SK-N-SH (cell line): ENCODE data around the gene RAI14. TPM values are rescaled to one million over a fixed set of nuclear protein-coding genes. Genes with fewer than 3 reads are reported as not detected.

Experiments used
- CTCF ChIA-PET: fragments of 300-600, 350-600 bp; formaldehyde crosslinking; extraction: SDS; loops from one replicate; lab custom pipeline; 2021; lab: Yijun Ruan, JAX
- POLR2A ChIA-PET: fragments of 350-600 bp; sonication (Branson Sonifier 250); formaldehyde crosslinking; extraction: SDS; loops from one replicate; lab custom pipeline; 2020; ENCODE audit warnings: antibody characterized with exemption, inconsistent platforms; lab: Yijun Ruan, JAX
- DNase-seq: peaks from one replicate; pipeline ENCODE4 v3.0.0; 2012
- H2AFZ ChIP-seq: fragments of 200-600 bp; sonication (generic); 2 replicates; pipeline ENCODE4 v1.8.1; 2016; ENCODE audit warnings: antibody characterized with exemption, mild to moderate bottlenecking, low read depth
- H3F3A ChIP-seq: fragments of 200-600 bp; sonication (generic); replicated peaks from 2 replicates; pipeline ENCODE3; 2016; ENCODE audit warnings: antibody characterized with exemption, mild to moderate bottlenecking; ENCODE audit not compliant: insufficient read depth
- H3K27ac ChIP-seq, 2 experiments: fragments of 200-500 bp in 1 of 2; fragments of 200-600 bp in 1 of 2; sonication (Bioruptor generic) in 1 of 2; sonication (generic), shearing (Covaris generic) in 1 of 2; 2 replicates each; pipeline versions ENCODE4 v1.5.1 to v1.6.1; 2014 to 2016; ENCODE audit warnings: low read depth in 2 of 2, inconsistent platforms in 1 of 2, low read length in 1 of 2, mild to moderate bottlenecking in 1 of 2, mixed read lengths in 1 of 2
- H3K27me3 ChIP-seq: fragments of 200-600 bp; sonication (generic), shearing (Covaris generic); 2 replicates; pipeline ENCODE4 v1.6.1; 2016; ENCODE audit warnings: mixed run types; ENCODE audit not compliant: insufficient read depth
- H3K36me3 ChIP-seq, 2 experiments: fragments of 200-500 bp in 1 of 2; fragments of 200-600 bp in 1 of 2; sonication (Bioruptor generic) in 1 of 2; sonication (generic) in 1 of 2; replicated peaks in 1 of 2; 2 replicates each; pipeline versions ENCODE3 to v1.5.1; 2014 to 2016; ENCODE audit warnings: low read length in 1 of 2, mild to moderate bottlenecking in 1 of 2; ENCODE audit not compliant: insufficient read depth in 2 of 2, control insufficient read depth in 1 of 2
- H3K4me1 ChIP-seq, 2 experiments: fragments of 200-500 bp in 1 of 2; fragments of 200-600 bp in 1 of 2; sonication (Bioruptor generic) in 1 of 2; sonication (generic), shearing (Covaris generic) in 1 of 2; 2 replicates each; pipeline versions ENCODE4 v1.5.1 to v1.6.1; 2014 to 2016; ENCODE audit warnings: low read depth in 1 of 2, low read length in 1 of 2, mixed run types in 1 of 2; ENCODE audit not compliant: insufficient read depth in 2 of 2, control insufficient read depth in 1 of 2
- H3K4me2 ChIP-seq: fragments of 200-600 bp; sonication (generic), shearing (Covaris generic); 2 replicates; pipeline ENCODE4 v1.6.1; 2017; ENCODE audit warnings: mixed run types
- H3K4me3 ChIP-seq, 2 experiments: fragments of 200-500 bp in 1 of 2; fragments of 200-600 bp in 1 of 2; sonication (Bioruptor generic) in 1 of 2; sonication (generic), shearing (Covaris generic) in 1 of 2; 2 replicates each; pipeline versions ENCODE4 v1.5.1 to v1.8.1; 2014 to 2016; ENCODE audit warnings: low read depth in 2 of 2, inconsistent platforms in 1 of 2, low read length in 1 of 2, mild to moderate bottlenecking in 1 of 2, mixed read lengths in 1 of 2, moderate library complexity in 1 of 2
- H3K79me2 ChIP-seq: fragments of 200-600 bp; sonication (generic); 2 replicates; pipeline ENCODE4 v1.8.1; 2017; ENCODE audit warnings: mild to moderate bottlenecking; ENCODE audit not compliant: insufficient read depth
- H3K9ac ChIP-seq: fragments of 200-600 bp; sonication (generic); 2 replicates; pipeline ENCODE4 v1.6.1; 2017; ENCODE audit warnings: mixed run types
- H3K9me2 ChIP-seq: fragments of 200-600 bp; sonication (generic); 2 replicates; pipeline ENCODE4 v1.6.1; 2017; ENCODE audit warnings: mixed run types
- H3K9me3 ChIP-seq: fragments of 200-600 bp; sonication (generic); 2 replicates; pipeline ENCODE4 v1.6.1; 2017; ENCODE audit warnings: mixed run types, mild to moderate bottlenecking, moderate library complexity
- H4K20me1 ChIP-seq: fragments of 200-600 bp; sonication (generic); 2 replicates; pipeline ENCODE4 v1.6.1; 2017; ENCODE audit warnings: mild to moderate bottlenecking, mixed run types; ENCODE audit not compliant: insufficient read depth
- CHD2 ChIP-seq: fragments of 150-350 bp; IDR thresholded peaks from 2 replicates; pipeline ENCODE4 v1.6.1; 2018; ENCODE audit warnings: low read length; ENCODE audit not compliant: partially characterized antibody
- EZH2phosphoT487 ChIP-seq: fragments of 200-600 bp; sonication (generic); IDR thresholded peaks from 2 replicates; pipeline ENCODE4 v1.6.1; 2017; ENCODE audit warnings: low read depth, mixed run types, mild to moderate bottlenecking, antibody characterized with exemption, moderate library complexity, borderline replicate concordance
- FOXJ3 ChIP-seq: sonication (generic); formaldehyde crosslinking; IDR thresholded peaks from 2 replicates; pipeline ENCODE4 v1.5.1; 2020; ENCODE audit warnings: mild to moderate bottlenecking, missing genetic modification reagents
- FOXM1 ChIP-seq: IDR thresholded peaks from 2 replicates; pipeline ENCODE4 v1.4.0; 2012; ENCODE audit warnings: low read depth, mild to moderate bottlenecking
- GABPA ChIP-seq: IDR thresholded peaks from 2 replicates; pipeline ENCODE4 v1.4.0; 2012; ENCODE audit warnings: low read depth, mild to moderate bottlenecking
- GATA2 ChIP-seq: sonication (generic); formaldehyde crosslinking; IDR thresholded peaks from 2 replicates; pipeline ENCODE4 v1.5.0; 2020; ENCODE audit warnings: mild to moderate bottlenecking, missing genetic modification reagents
- JUND ChIP-seq: IDR thresholded peaks from 2 replicates; pipeline ENCODE4 v1.4.0; 2012
- MXI1 ChIP-seq: IDR thresholded peaks from 2 replicates; pipeline ENCODE4 v1.6.1; 2012; ENCODE audit warnings: mild to moderate bottlenecking, low read depth, low read length, improper control_type of control experiment
- NRF1 ChIP-seq: IDR thresholded peaks from 2 replicates; pipeline ENCODE4 v1.6.1; 2012; ENCODE audit warnings: low read depth, mild to moderate bottlenecking, low read length
- POLR2AphosphoS5 ChIP-seq: IDR thresholded peaks from 2 replicates; pipeline ENCODE4 v1.6.1; 2012; ENCODE audit warnings: low read depth, low read length
- RCOR1 ChIP-seq: fragments of 150-350 bp; IDR thresholded peaks from 2 replicates; pipeline ENCODE4 v1.6.1; 2017; ENCODE audit warnings: antibody characterized with exemption, low read length
- RFX5 ChIP-seq: IDR thresholded peaks from 2 replicates; pipeline ENCODE4 v1.6.1; 2012; ENCODE audit warnings: mild to moderate bottlenecking, improper control_type of control experiment, low read length
- RXRA ChIP-seq: IDR thresholded peaks from 2 replicates; pipeline ENCODE4 v1.4.0; 2012; ENCODE audit warnings: low read depth, mild to moderate bottlenecking, borderline replicate concordance
- SMC3 ChIP-seq: IDR thresholded peaks from 2 replicates; pipeline ENCODE4 v1.6.1; 2012; ENCODE audit warnings: low read depth, low read length, improper control_type of control experiment
- TAF1 ChIP-seq: IDR thresholded peaks from 2 replicates; pipeline ENCODE4 v1.6.1; 2012; ENCODE audit warnings: low read depth, mild to moderate bottlenecking, low read length, moderate library complexity, borderline replicate concordance
- WGBS: methylation state at CpG from one replicate; pipeline ENCODE4 v1.1.6; 2017; ENCODE audit warnings: low lambda C conversion rate; 5-methylcytosine and 5-hydroxymethylcytosine counted together
- polyA plus RNA-seq, 3 experiments: library from polyadenylated mRNA; depleted of rRNA; stranded (reverse); fragments of >200 nt; gene quantifications; 2 replicates each; pipeline ENCODE4 v1.2.3, GENCODE V29; 2012
- TF ChIP-seq, protein P1 (sequence below): IDR thresholded peaks from 2 replicates; pipeline ENCODE4 v1.4.0; 2012; ENCODE audit warnings: low read depth, borderline replicate concordance
- TF ChIP-seq, protein P2 (sequence below): IDR thresholded peaks from 2 replicates; pipeline ENCODE4 v1.6.1; 2012; ENCODE audit warnings: mild to moderate bottlenecking, low read depth, low read length, moderate library complexity
- TF ChIP-seq, protein P3 (sequence below): fragments of 200-600 bp; sonication (generic); IDR thresholded peaks from 2 replicates; pipeline ENCODE4 v1.6.1; 2017; ENCODE audit warnings: antibody characterized with exemption, mild to moderate bottlenecking, moderate library complexity
- TF ChIP-seq, protein P4 (sequence below): fragments of 150-350 bp; IDR thresholded peaks from 2 replicates; pipeline ENCODE4 v1.6.1; 2017; ENCODE audit warnings: antibody characterized with exemption, low read length, low read depth, borderline replicate concordance

RAI14 gene
- polyA plus RNA-seq, 1 of the 3 experiments (the other 2 are of a cell fraction), result 53.2 TPM

DNA sequence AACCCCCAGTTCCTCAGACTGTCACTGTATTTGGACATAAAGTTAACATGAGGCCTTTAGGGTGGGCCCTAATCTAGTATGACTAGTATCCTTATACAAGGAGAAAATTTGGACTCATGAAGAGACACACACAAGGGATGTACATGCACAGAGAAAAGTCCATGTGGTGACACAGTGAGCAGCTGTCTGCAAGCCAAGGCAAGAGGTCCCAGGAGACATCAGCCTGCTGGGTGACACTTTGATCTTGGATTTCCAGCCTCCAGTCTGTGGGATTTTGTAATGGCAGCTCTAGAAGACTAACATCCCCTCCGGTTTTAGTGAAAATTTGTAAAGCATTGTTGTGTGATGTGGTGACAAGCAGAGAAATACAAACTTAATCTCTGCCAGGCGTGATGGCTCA is 66.1 kb downstream of the RAI14 start:
- POLR2A ChIA-PET, result no interaction called here
- Histone ChIP-seq H4K20me1 (no peaks in the 10 kb centered on the region), H3K4me2 (no peak overlapping the region), H3K9ac (no peak overlapping the region), H2AFZ (no peak overlapping the region), H3K9me3 (no peaks in the 10 kb centered on the region), H3K9me2 (no peaks in the 10 kb centered on the region), H3K4me1 (peaks cover 0 to 21% of the 10 kb centered on the region in 2 experiments; a peak in 1 of 4 replicates), H3K79me2 (peaks cover 91% of the 10 kb centered on the region), H3F3A (peaks cover 12% of the 10 kb centered on the region), H3K36me3 (peaks cover 0 to 28% of the 10 kb centered on the region in 2 experiments), H3K27ac (no peak overlapping the region), H3K4me3 (no peak overlapping the region), H3K27me3 (no peaks in the 10 kb centered on the region)
- TF ChIP-seq POLR2AphosphoS5 (no peak), RXRA (no peak), NRF1 (no peak), FOXJ3 (CRISPR knock-in tag) (no peak), GABPA (no peak), GATA2 (CRISPR knock-in tag) (no peak)
- DNase-seq, result no peak
- WGBS, result 69% methylated on average over 2 of the region's 2 CpGs
- CTCF ChIA-PET, result no interaction called here

DNA sequence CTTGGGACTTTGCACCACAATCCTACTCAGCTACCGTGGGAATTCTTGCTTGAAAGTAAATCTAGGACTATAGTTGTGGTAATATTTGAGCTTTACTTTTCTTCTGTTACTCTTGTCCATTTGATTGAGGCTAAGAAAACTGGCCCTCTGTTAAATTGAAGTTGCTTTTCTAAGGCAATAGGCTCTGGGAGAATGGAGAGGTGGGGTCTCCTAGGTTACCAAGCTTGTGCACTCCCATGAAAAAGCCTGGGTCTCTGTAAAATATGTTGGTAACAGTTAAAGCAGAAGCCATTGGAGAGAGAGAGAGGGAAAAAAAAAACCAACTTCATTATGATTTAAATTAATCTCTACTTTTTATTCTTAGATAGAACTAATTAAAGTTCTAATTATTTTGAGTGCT is 68.6 kb downstream of the RAI14 start:
- H3K4me3 ChIP-seq, result no peak overlapping the region
- no peak overlapping the region for H2AFZ ChIP-seq
- CTCF ChIA-PET, result interaction anchor here (1.3 kb wide), 1 partner anchor 12 kb away, joined by 3 read pairs; no protein-coding TSS in a partner anchor
- H3K79me2 ChIP-seq, result peaks cover 96% of the 10 kb centered on the region
- 0 out of 4 replicates have a peak, but pooled peaks cover 0 to 4% of the 10 kb centered on the region in 2 experiments for H3K4me1 ChIP-seq
- no peak overlapping the region for H3K9ac ChIP-seq
- H4K20me1 ChIP-seq, result no peaks in the 10 kb centered on the region
- TF ChIP-seq, protein P1, sequence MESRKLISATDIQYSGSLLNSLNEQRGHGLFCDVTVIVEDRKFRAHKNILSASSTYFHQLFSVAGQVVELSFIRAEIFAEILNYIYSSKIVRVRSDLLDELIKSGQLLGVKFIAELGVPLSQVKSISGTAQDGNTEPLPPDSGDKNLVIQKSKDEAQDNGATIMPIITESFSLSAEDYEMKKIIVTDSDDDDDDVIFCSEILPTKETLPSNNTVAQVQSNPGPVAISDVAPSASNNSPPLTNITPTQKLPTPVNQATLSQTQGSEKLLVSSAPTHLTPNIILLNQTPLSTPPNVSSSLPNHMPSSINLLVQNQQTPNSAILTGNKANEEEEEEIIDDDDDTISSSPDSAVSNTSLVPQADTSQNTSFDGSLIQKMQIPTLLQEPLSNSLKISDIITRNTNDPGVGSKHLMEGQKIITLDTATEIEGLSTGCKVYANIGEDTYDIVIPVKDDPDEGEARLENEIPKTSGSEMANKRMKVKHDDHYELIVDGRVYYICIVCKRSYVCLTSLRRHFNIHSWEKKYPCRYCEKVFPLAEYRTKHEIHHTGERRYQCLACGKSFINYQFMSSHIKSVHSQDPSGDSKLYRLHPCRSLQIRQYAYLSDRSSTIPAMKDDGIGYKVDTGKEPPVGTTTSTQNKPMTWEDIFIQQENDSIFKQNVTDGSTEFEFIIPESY, result no peak
- TF ChIP-seq, protein P2, sequence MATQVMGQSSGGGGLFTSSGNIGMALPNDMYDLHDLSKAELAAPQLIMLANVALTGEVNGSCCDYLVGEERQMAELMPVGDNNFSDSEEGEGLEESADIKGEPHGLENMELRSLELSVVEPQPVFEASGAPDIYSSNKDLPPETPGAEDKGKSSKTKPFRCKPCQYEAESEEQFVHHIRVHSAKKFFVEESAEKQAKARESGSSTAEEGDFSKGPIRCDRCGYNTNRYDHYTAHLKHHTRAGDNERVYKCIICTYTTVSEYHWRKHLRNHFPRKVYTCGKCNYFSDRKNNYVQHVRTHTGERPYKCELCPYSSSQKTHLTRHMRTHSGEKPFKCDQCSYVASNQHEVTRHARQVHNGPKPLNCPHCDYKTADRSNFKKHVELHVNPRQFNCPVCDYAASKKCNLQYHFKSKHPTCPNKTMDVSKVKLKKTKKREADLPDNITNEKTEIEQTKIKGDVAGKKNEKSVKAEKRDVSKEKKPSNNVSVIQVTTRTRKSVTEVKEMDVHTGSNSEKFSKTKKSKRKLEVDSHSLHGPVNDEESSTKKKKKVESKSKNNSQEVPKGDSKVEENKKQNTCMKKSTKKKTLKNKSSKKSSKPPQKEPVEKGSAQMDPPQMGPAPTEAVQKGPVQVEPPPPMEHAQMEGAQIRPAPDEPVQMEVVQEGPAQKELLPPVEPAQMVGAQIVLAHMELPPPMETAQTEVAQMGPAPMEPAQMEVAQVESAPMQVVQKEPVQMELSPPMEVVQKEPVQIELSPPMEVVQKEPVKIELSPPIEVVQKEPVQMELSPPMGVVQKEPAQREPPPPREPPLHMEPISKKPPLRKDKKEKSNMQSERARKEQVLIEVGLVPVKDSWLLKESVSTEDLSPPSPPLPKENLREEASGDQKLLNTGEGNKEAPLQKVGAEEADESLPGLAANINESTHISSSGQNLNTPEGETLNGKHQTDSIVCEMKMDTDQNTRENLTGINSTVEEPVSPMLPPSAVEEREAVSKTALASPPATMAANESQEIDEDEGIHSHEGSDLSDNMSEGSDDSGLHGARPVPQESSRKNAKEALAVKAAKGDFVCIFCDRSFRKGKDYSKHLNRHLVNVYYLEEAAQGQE, result no peak
- TF ChIP-seq SMC3 (no peak), CHD2 (no peak), GATA2 (CRISPR knock-in tag) (no peak), TAF1 (no peak), FOXM1 (no peak), RFX5 (no peak), RCOR1 (no peak), MXI1 (no peak), JUND (no peak), EZH2phosphoT487 (no peak)
- TF ChIP-seq, protein P3, sequence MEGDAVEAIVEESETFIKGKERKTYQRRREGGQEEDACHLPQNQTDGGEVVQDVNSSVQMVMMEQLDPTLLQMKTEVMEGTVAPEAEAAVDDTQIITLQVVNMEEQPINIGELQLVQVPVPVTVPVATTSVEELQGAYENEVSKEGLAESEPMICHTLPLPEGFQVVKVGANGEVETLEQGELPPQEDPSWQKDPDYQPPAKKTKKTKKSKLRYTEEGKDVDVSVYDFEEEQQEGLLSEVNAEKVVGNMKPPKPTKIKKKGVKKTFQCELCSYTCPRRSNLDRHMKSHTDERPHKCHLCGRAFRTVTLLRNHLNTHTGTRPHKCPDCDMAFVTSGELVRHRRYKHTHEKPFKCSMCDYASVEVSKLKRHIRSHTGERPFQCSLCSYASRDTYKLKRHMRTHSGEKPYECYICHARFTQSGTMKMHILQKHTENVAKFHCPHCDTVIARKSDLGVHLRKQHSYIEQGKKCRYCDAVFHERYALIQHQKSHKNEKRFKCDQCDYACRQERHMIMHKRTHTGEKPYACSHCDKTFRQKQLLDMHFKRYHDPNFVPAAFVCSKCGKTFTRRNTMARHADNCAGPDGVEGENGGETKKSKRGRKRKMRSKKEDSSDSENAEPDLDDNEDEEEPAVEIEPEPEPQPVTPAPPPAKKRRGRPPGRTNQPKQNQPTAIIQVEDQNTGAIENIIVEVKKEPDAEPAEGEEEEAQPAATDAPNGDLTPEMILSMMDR, result no peak
- TF ChIP-seq, protein P4, sequence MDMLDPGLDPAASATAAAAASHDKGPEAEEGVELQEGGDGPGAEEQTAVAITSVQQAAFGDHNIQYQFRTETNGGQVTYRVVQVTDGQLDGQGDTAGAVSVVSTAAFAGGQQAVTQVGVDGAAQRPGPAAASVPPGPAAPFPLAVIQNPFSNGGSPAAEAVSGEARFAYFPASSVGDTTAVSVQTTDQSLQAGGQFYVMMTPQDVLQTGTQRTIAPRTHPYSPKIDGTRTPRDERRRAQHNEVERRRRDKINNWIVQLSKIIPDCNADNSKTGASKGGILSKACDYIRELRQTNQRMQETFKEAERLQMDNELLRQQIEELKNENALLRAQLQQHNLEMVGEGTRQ, result no peak
- peaks cover 0 to 21% of the 10 kb centered on the region in 2 experiments for H3K36me3 ChIP-seq
- no peaks in the 10 kb centered on the region for H3K9me2 ChIP-seq
- H3K4me2 ChIP-seq, result no peak overlapping the region
- WGBS, result 85% methylated on average over 1 of the region's 1 CpG
- POLR2A ChIA-PET, result no interaction called here
- H3F3A ChIP-seq, result no peaks in the 10 kb centered on the region
- no peaks in the 10 kb centered on the region for H3K27me3 ChIP-seq
- no peaks in the 10 kb centered on the region for H3K9me3 ChIP-seq
- H3K27ac ChIP-seq, result no peak overlapping the region
- no peak for DNase-seq
